Measurements from ENCODE around the gene ZNF724. TPM values are rescaled to one million over a fixed set of nuclear protein-coding genes. Genes with fewer than 3 reads are reported as not detected.
"Not testable (repeated sequence)": the region's sequence is repeated elsewhere in the genome, so short reads cannot be mapped to it uniquely, and the experiment has no call there.

ZNF724 gene
- total RNA-seq, 1 experiment from 2014 or later, result 5.3 TPM

- no peak for DNase-seq (ENCODE audit: extremely low read depth, low read depth)
These were observed 4.1 kb upstream of the ZNF724 start for GRCh38 chr19:23254141-23254910.

- DNase-seq (ENCODE audit: extremely low read depth, low read depth), result not testable (repeated sequence)
These were observed 3.1 kb upstream of the ZNF724 start for GRCh38 chr19:23253256-23253655.

GRCh38 chr19:23241419-23241818 lies 8.8 kb downstream of the ZNF724 start:
- DNase-seq (ENCODE audit: extremely low read depth, low read depth), result no peak

DNA sequence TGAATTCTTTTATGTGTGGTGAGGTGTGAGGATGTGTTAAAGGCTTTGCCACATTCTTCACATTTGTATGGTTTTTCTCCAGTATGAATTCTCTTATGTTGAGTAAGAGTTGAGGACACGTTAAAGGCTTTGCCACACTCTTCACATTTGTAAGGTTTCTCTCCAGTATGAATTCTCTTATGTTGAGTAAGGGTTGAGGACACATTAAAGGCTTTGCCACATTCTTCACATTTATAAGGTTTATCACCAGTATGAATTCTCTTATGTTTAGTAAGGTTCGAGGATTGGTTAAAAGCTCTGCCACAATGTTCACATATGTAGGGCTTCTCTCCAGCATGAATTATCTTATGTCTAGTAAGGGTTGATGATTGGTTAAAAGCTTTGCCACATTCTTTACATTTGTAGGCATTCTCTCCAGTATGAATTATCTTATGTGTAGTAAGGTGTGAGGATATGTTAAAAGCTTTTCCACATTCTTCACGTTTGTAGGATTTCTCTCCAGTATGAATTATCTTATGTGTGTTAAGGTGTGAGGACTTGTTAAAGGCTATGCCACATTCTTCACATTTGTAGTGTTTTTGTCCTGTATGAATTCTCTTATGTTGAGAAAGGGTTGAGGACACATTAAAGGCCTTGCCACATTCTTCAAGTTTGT lies 27.1 kb downstream of the ZNF724 start:
- DNase-seq (ENCODE audit: extremely low read depth, low read depth), result no peak

DNA sequence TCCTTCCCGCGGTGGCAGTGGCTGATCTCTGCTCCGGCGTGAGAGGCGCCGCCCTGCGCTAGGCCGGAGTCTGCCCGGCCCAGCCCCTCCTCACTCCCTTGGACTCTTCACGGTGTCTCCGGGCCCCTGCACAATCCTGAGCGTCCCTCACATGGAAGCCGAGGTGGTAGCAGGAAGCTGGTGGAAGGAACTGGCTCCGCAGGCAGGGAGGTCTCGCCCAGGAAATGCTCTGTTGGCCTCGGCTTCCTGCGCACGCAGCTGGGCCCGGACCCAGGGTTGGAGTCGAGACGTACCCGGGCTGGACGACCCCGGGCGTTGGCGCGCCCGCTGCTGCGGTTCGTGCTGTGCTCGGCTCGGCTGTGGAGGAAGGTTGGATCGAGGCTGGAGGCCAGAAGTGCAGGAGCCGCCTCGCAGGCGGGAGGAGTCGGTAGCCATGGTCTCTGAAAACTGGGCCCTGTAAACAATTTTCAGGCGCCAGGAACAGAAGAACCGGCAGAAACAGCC lies 46.3 kb downstream of the ZNF724 start:
- no peak for DNase-seq (ENCODE audit: extremely low read depth, low read depth)

- no peak for DNase-seq (ENCODE audit: extremely low read depth, low read depth)
These were observed 59.9 kb downstream of the ZNF724 start for GRCh38 chr19:23190341-23190740.

DNA sequence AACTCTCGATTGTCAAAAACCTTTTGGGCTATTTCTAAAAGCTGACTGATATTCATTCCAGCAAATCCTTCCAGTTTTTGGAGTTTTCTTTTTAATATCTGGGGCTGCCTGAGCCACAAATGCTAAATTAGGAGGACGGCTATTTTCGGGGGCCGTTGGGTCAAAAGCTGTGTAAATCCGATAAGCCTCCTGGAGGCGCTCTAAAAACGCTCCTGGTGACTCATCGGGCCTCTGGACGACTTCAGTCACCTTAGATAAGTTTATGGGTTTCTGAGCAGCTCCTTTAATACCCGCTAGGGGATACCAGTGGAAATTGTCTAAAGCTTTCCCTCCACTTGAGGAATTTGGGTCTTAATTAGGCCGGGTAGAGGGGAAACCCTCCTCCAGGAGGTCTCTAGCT lies 66.9 kb downstream of the ZNF724 start:
- no peak for DNase-seq (ENCODE audit: extremely low read depth, low read depth)

Small RNA genes within 50 kb of the gene (small RNA-seq; reads per million reads assigned to genes)
- 0 reads per million in 2 experiments for gene VN1R91P

Other genes with a start within 250 kb of the ZNF724 start
- not detected in 2 replicates for gene ZNF728, start 247.2 kb downstream of the ZNF724 start, total RNA-seq (2014; rRNA removed; shearing (Covaris generic))
- not detected in 2 replicates for gene ZNF730, start 133.4 kb downstream of the ZNF724 start, total RNA-seq (2014; rRNA removed; shearing (Covaris generic))
- 1.0 and 1.5 TPM in 2 replicates for gene ZNF91, start 145.1 kb upstream of the ZNF724 start, total RNA-seq (2014; rRNA removed; shearing (Covaris generic))